ENCODE data around the gene DDN. TPM values are rescaled to one million over a fixed set of nuclear protein-coding genes. Genes with fewer than 3 reads are reported as not detected.

DDN gene
- total RNA-seq, 1 experiment from 2014 or later = 0.35 TPM

GRCh38 chr12:49032276-49032675 lies 33.1 kb upstream of the DDN start:
- no peak overlapping the region for H3K27ac Mint-ChIP-seq
- H3K9me3 Mint-ChIP-seq = no peaks in the 10 kb centered on the region
- no peak overlapping the region for H4K8ac ChIP-seq (replicated peaks; ENCODE audit: insufficient read length, low read depth, low read length)
- no peak for DNase-seq
- H3K27me3 ChIP-seq (ENCODE audit: insufficient read depth, low read length) = no peaks in the 10 kb centered on the region
- H3K4me2 ChIP-seq (ENCODE audit: insufficient read depth, insufficient read length, low read length) = no peak overlapping the region
- H2AFZ ChIP-seq (ENCODE audit: low read length) = no peak overlapping the region
- H3K4me1 ChIP-seq (ENCODE audit: insufficient read depth, low read length) = no peaks in the 10 kb centered on the region
- no peak overlapping the region for H3K4ac ChIP-seq (ENCODE audit: low read depth, low read length)
- no peak for TF ChIP-seq CTCF (conservative IDR thresholded peaks at IDR 0.05)
- H3K14ac ChIP-seq (ENCODE audit: insufficient read depth, low read length) = no peak overlapping the region
- H2BK12ac ChIP-seq (ENCODE audit: insufficient read length, low read depth, low read length) = no peak overlapping the region
- H3K18ac ChIP-seq (ENCODE audit: insufficient read length, low read depth, low read length) = no peak overlapping the region
- H3K36me3 Mint-ChIP-seq (ENCODE audit: insufficient read depth in 1 of 3, low read depth in 3 of 3) = peaks cover 35 to 92% (median 87%) of the 10 kb centered on the region in 3 experiments; a peak in 6 of 7 replicates
- no peaks in the 10 kb centered on the region for H3K9me3 ChIP-seq (ENCODE audit: control insufficient read depth, low read depth, low read length)
- no peaks in the 10 kb centered on the region for H4K20me1 ChIP-seq (ENCODE audit: control insufficient read depth, insufficient read depth, insufficient read length)
- H4K5ac ChIP-seq (ENCODE audit: insufficient read length, low read depth, low read length) = no peak overlapping the region
- H3K23me2 ChIP-seq (ENCODE audit: insufficient read length, low read depth, low read length, poor library complexity, severe bottlenecking) = no peaks in the 10 kb centered on the region
- H4K91ac ChIP-seq (ENCODE audit: insufficient read length, low read depth, low read length) = no peak overlapping the region
- H3K4me3 Mint-ChIP-seq = no peak overlapping the region
- no peak overlapping the region for H2BK20ac ChIP-seq (ENCODE audit: low read depth, low read length, poor library complexity, severe bottlenecking)
- WGBS (ENCODE audit: extremely low coverage, insufficient read length, low lambda C conversion rate) = no CpG with 5 or more reads among the region's 4 CpGs
- H3T11ph ChIP-seq (ENCODE audit: low read length) = no peak overlapping the region
- H3K27me3 Mint-ChIP-seq (ENCODE audit: low read depth) = no peaks in the 10 kb centered on the region
- H3K56ac ChIP-seq (ENCODE audit: insufficient read length, low read depth, low read length) = no peak overlapping the region
- H2BK120ac ChIP-seq (ENCODE audit: low read depth, low read length, poor library complexity, severe bottlenecking) = no peak overlapping the region
- no peaks in the 10 kb centered on the region for H3K79me1 ChIP-seq (ENCODE audit: insufficient read depth, low read depth, low read length, poor library complexity, severe bottlenecking)
- no peak overlapping the region for H2BK15ac ChIP-seq (ENCODE audit: low read depth, low read length)
- H2AK5ac ChIP-seq (ENCODE audit: insufficient read length, low read length) = no peak overlapping the region
- no peaks in the 10 kb centered on the region for H3K79me2 ChIP-seq (ENCODE audit: insufficient read depth, low read length)
- H3K23ac ChIP-seq (ENCODE audit: insufficient read length, low read depth, low read length) = no peak overlapping the region
- no peaks in the 10 kb centered on the region for H3K4me1 Mint-ChIP-seq
- H3K27ac ChIP-seq (ENCODE audit: insufficient read length, low read depth, low read length) = no peak overlapping the region
- H3K9ac ChIP-seq (ENCODE audit: extremely low read depth, insufficient read length, low read length) = no peak overlapping the region
- H2BK5ac ChIP-seq (ENCODE audit: insufficient read length, low read length) = no peak overlapping the region
